Measurements from ENCODE around the gene SLC2A13. TPM values are rescaled to one million over a fixed set of nuclear protein-coding genes. Genes with fewer than 3 reads are reported as not detected.

The SLC2A13 gene
- polyA plus RNA-seq, 1 experiment = 3.1 TPM

DNA sequence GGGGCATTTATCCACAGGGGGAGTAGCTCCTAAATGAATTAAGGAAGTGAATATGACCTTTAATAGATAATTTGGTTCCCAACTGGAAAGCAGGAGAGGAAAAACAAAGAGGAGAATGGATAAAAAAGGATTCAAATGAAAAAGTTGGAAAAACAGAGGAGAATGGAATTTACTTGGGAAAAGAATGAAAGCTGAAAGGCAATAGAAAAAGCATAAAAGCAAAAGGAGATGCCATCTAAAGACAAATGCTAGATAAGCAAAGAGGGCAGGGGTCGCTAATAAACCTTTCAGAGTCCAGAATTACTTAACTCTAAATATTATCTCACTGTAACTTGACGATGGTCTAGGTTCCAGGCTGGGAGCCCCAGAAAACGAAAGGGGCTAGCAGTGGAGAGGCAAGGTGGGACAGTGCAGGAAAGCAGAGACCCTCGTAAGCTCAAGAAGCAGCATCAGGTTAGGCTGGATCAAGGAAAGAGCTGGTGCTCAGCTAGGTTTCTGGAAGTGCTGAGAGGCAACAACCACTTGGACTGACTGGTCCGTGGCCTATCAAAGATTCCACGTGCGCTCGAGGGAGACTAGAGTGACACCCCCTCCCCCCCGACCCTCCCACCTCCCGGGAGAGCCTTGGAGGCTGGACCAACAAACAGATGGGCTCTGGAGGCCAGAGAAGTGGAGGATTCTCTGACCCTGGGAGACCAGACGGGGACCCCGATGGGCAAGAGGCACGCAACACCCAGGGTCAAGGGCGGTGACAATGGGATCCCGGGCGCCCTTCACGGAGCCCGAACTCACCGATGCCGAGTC lies 1.2 kb downstream of the SLC2A13 start:
- H3K27ac ChIP-seq (ENCODE audit: low read depth, low read length) = no peak overlapping the region

DNA sequence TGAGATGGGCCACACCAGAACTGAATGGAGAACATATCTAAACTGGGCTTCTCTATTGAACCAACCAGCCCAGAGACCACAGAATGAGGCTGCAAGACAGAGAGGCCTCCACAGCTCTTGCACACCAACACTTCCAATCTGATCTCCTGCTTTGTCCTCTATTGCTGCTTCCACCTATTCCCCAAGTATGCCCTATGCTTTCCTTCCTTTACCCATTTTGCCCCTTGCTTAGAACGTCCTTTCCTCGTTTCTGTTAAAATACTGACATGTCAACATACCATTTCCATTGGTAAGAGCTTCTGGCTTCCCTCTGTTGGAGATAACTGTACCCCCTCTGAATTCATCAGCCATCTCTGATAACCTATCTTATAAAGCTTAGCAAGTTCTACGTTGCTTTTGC lies 2.8 kb downstream of the SLC2A13 start:
- TF ChIP-seq, protein P1, sequence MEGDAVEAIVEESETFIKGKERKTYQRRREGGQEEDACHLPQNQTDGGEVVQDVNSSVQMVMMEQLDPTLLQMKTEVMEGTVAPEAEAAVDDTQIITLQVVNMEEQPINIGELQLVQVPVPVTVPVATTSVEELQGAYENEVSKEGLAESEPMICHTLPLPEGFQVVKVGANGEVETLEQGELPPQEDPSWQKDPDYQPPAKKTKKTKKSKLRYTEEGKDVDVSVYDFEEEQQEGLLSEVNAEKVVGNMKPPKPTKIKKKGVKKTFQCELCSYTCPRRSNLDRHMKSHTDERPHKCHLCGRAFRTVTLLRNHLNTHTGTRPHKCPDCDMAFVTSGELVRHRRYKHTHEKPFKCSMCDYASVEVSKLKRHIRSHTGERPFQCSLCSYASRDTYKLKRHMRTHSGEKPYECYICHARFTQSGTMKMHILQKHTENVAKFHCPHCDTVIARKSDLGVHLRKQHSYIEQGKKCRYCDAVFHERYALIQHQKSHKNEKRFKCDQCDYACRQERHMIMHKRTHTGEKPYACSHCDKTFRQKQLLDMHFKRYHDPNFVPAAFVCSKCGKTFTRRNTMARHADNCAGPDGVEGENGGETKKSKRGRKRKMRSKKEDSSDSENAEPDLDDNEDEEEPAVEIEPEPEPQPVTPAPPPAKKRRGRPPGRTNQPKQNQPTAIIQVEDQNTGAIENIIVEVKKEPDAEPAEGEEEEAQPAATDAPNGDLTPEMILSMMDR (IDR thresholded peaks at IDR 0.05; ENCODE audit: low read depth, low read length) = no peak
- Histone ChIP-seq H3K4me3 (ENCODE audit: low read depth, low read length) (no peak overlapping the region), H3K27ac (ENCODE audit: low read depth, low read length) (no peak overlapping the region), H3K27me3 (ENCODE audit: control insufficient read depth, insufficient read depth, low read length) (no peaks in the 10 kb centered on the region), H3K9me3 (ENCODE audit: control insufficient read depth, insufficient read depth, low read length) (no peaks in the 10 kb centered on the region)
- POLR2A ChIA-PET = no interaction called here
- no peak for DNase-seq (ENCODE audit: low read depth, low spot score)
- CTCF ChIA-PET = interaction anchor here (0.9 to 5.7 kb wide), 5 partner anchors 9 to 338 kb away, joined by 3 to 102 read pairs (median 3); no protein-coding TSS in a partner anchor

More for the DNA sequence above, 1.2 kb downstream of the SLC2A13 start:
- TF ChIP-seq, protein P1 (IDR thresholded peaks at IDR 0.05; ENCODE audit: low read depth, low read length) = no peak
- DNase-seq (ENCODE audit: low read depth, low spot score) = no peak
- ChIA-PET CTCF (interaction anchor here (0.6 to 5.7 kb wide), 4 partner anchors 51 to 114 kb away, joined by 3 to 102 read pairs (median 6); no protein-coding TSS in a partner anchor), POLR2A (interaction anchor here (0.9 to 1.5 kb wide), 2 partner anchors 88 to 93 kb away, joined by 3 read pairs; no protein-coding TSS in a partner anchor)
- no peaks in the 10 kb centered on the region for H3K27me3 ChIP-seq (ENCODE audit: control insufficient read depth, insufficient read depth, low read length)
- no peaks in the 10 kb centered on the region for H3K9me3 ChIP-seq (ENCODE audit: control insufficient read depth, insufficient read depth, low read length)
- peak overlapping the region; percentile 84 for H3K4me3 ChIP-seq (ENCODE audit: low read depth, low read length)

DNA sequence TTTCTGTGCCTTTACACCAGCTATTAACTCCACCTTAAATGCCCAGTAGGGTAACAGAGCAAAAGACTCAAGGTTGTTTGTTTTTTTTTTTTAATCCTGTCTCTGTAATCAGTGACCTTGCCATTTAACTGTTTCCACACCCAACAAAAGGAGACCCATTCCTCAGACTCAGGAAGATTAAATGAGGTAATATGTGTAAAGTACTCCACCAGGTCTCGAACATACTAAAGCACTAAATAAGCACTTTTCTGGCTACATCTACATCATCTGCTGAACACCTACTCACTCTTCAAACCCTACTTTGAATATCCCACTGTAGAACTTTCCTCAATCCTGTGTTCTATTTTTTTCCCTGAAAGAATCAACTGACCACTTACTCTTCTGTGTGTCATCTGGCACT lies 4.1 kb downstream of the SLC2A13 start:
- TF ChIP-seq, protein P1 (IDR thresholded peaks at IDR 0.05; ENCODE audit: low read depth, low read length) = no peak
- no peaks in the 10 kb centered on the region for H3K27me3 ChIP-seq (ENCODE audit: control insufficient read depth, insufficient read depth, low read length)
- no peak overlapping the region for H3K27ac ChIP-seq (ENCODE audit: low read depth, low read length)
- H3K4me3 ChIP-seq (ENCODE audit: low read depth, low read length) = no peak overlapping the region
- no peak for DNase-seq (ENCODE audit: low read depth, low spot score)
- CTCF ChIA-PET = interaction anchor here (1.0 kb wide), 1 partner anchor 90 kb away, joined by 7 read pairs; no protein-coding TSS in a partner anchor
- H3K9me3 ChIP-seq (ENCODE audit: control insufficient read depth, insufficient read depth, low read length) = no peaks in the 10 kb centered on the region
- POLR2A ChIA-PET = no interaction called here

DNA sequence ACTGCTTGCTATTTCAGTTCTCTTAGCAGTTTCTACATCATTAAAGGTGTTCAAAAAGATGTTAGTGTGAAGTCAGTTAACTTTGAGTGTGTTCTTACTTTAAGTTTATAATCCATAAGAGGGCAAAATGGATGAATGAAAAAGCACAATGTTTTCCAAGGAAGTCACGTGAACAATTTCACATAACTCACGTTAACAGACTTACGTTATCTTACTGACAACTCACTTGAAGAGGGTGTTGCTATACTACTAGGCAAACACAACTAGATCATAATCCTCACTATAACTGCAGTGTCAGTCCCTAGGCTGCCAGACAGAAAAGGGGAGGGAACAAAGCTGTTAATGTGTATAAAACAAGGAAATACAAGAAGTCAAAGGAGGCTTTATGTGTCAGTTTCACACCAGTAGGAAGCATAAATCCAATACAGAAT lies 6.4 kb downstream of the SLC2A13 start:
- POLR2A ChIA-PET = no interaction called here
- Histone ChIP-seq H3K27ac (ENCODE audit: low read depth, low read length) (no peak overlapping the region), H3K27me3 (ENCODE audit: control insufficient read depth, insufficient read depth, low read length) (no peaks in the 10 kb centered on the region), H3K9me3 (ENCODE audit: control insufficient read depth, insufficient read depth, low read length) (no peaks in the 10 kb centered on the region), H3K4me3 (ENCODE audit: low read depth, low read length) (no peak overlapping the region)
- CTCF ChIA-PET = no interaction called here
- DNase-seq (ENCODE audit: low read depth, low spot score) = no peak
- TF ChIP-seq, protein P1 (IDR thresholded peaks at IDR 0.05; ENCODE audit: low read depth, low read length) = no peak

Measured in AG04450 (cell line).